Common myeloid progenitor, CD34-positive (primary cell): ENCODE measurements around the gene FYCO1.

Source experiments
- CTCF ChIA-PET: fragments of 350-600 bp; sonication (Branson Sonifier 250); formaldehyde crosslinking; loops from one replicate; lab custom pipeline; 2021; ENCODE audit warnings: antibody characterized with exemption; lab: Charles Lee
- POLR2A ChIA-PET: fragments of 350-600 bp; sonication (Branson Sonifier 250); formaldehyde crosslinking; loops from one replicate; lab custom pipeline; 2021; ENCODE audit warnings: antibody characterized with exemption; lab: Charles Lee
- DNase-seq, 3 donors: peaks; one replicate each; pipeline versions ENCODE4 v3.0.0 to v3.0.0-alpha.2; 2013
- H3K27ac ChIP-seq, 2 experiments: 1 replicate in 1 of 2; 2 replicates in 1 of 2; pipeline ENCODE4 v1.7.0; 2013; ENCODE audit warnings: inconsistent platforms in 2 of 2, low read length in 2 of 2, mild to moderate bottlenecking in 2 of 2, low read depth in 1 of 2, moderate library complexity in 1 of 2; ENCODE audit not compliant: severe bottlenecking in 2 of 2, insufficient read depth in 1 of 2, poor library complexity in 1 of 2
- H3K27me3 ChIP-seq, 5 experiments: replicated peaks in 2 of 5; 1 replicate in 3 of 5; 2 replicates in 2 of 5; pipeline versions ENCODE4 v1.6.1 to v1.7.0; 2013; ENCODE audit warnings: low read length in 4 of 5, mild to moderate bottlenecking in 2 of 5, moderate library complexity in 2 of 5, inconsistent platforms in 1 of 5; ENCODE audit not compliant: insufficient read depth in 5 of 5, control insufficient read depth in 4 of 5
- H3K36me3 ChIP-seq, 4 experiments: 1 replicate in 2 of 4; 2 replicates in 2 of 4; pipeline versions ENCODE4 v1.6.1 to v1.7.0; 2013; ENCODE audit warnings: low read length in 3 of 4, control low read depth in 1 of 4, mild to moderate bottlenecking in 1 of 4; ENCODE audit not compliant: control insufficient read depth in 4 of 4, insufficient read depth in 4 of 4
- H3K4me1 ChIP-seq, 4 experiments: 1 replicate in 3 of 4; 2 replicates in 1 of 4; pipeline versions ENCODE4 v1.6.1 to v1.7.1; 2013; ENCODE audit warnings: low read length in 3 of 4, mild to moderate bottlenecking in 3 of 4, control low read depth in 1 of 4, inconsistent platforms in 1 of 4, moderate library complexity in 1 of 4; ENCODE audit not compliant: control insufficient read depth in 4 of 4, insufficient read depth in 4 of 4; ENCODE audit errors: control extremely low read depth in 1 of 4
- H3K4me3 ChIP-seq, 7 experiments: 1 replicate in 4 of 7; 2 replicates in 3 of 7; pipeline versions ENCODE4 v1.5.1 to v1.7.0; 2013; ENCODE audit warnings: mild to moderate bottlenecking in 7 of 7, low read length in 6 of 7, moderate library complexity in 6 of 7, inconsistent platforms in 2 of 7, low read depth in 2 of 7, control low read depth in 1 of 7; ENCODE audit not compliant: insufficient read depth in 4 of 7, control insufficient read depth in 1 of 7; ENCODE audit errors: extremely low read depth in 1 of 7
- H3K9me3 ChIP-seq, 5 experiments: 1 replicate in 4 of 5; 2 replicates in 1 of 5; pipeline versions ENCODE4 v1.6.1 to v1.7.1; 2013; ENCODE audit warnings: low read length in 4 of 5, mild to moderate bottlenecking in 2 of 5, inconsistent platforms in 1 of 5, low read depth in 1 of 5, moderate library complexity in 1 of 5; ENCODE audit not compliant: control insufficient read depth in 4 of 5, insufficient read depth in 2 of 5; ENCODE audit errors: control extremely low read depth in 1 of 5
- WGBS: methylation state at CpG from one replicate; pipeline ENCODE4 v1.1.5; 2013; ENCODE audit not compliant: insufficient coverage; 5-methylcytosine and 5-hydroxymethylcytosine counted together

Gene FYCO1

DNA sequence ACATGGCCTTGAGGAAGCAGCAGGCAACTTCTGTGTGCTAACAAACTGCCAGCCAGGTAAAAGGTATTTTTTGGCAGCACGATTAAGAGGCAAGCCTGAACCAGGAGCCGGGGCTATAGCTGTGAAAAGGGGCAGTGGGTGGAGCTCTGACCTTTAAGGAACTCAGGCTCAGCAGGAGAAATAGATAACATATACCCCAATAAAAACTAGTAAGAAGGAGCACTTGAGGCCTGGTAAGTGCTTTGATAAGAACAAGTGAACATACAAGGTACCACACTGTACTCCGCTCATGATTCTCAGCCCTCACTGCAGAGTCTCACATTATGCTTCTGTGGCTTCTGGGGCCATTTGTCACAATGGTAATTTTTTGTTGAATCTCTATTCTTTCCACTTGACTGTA, 5.4 kb downstream of the FYCO1 start:
- Histone ChIP-seq H3K4me1 (peaks cover 9 to 40% (median 29%) of the 10 kb centered on the region in 4 experiments), H3K9me3 (no peaks in the 10 kb centered on the region), H3K36me3 (peaks cover 0 to 10% (median 1%) of the 10 kb centered on the region in 4 experiments), H3K27ac (no peak overlapping the region), H3K27me3 (no peaks in the 10 kb centered on the region), H3K4me3 (no peak overlapping the region)
- 50% methylated on average over 1 of the region's 3 CpGs for WGBS
- ChIA-PET POLR2A (no interaction called here), CTCF (interaction anchor here (1.2 kb wide), 1 partner anchor 28 kb away, joined by 3 read pairs; no protein-coding TSS in a partner anchor)
- DNase-seq = no peak

DNA sequence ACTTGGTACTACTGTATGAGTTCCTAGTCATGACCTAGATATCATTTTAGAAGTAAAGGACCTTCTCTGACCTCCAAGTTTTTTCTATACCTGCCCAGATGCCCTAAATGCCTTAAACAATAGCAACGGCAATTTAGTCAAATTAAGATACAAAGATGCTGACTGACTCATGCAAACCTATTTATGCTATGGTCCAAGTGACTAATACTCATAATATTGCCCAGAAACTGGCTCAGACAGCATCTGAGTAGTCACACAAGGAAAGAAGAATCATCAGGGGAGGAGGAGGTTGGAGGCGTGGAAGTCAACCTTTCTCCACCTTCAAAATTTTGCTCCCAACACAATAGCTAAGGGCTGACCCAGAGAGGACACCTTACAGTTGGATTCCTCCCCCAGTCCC, 6.8 kb downstream of the FYCO1 start:
- POLR2A ChIA-PET = no interaction called here
- no peak overlapping the region for H3K4me3 ChIP-seq
- H3K27me3 ChIP-seq = no peaks in the 10 kb centered on the region
- H3K9me3 ChIP-seq = no peaks in the 10 kb centered on the region
- no peak for DNase-seq
- no peak overlapping the region for H3K27ac ChIP-seq
- CTCF ChIA-PET = interaction anchor here (0.6 kb wide), 1 partner anchor 478 kb away, joined by 3 read pairs; no protein-coding TSS in a partner anchor
- H3K4me1 ChIP-seq = peaks cover 6 to 27% (median 18%) of the 10 kb centered on the region in 4 experiments
- WGBS = no CpG with 5 or more reads among the region's 2 CpGs
- peaks cover 9 to 24% (median 14%) of the 10 kb centered on the region in 4 experiments for H3K36me3 ChIP-seq

DNA sequence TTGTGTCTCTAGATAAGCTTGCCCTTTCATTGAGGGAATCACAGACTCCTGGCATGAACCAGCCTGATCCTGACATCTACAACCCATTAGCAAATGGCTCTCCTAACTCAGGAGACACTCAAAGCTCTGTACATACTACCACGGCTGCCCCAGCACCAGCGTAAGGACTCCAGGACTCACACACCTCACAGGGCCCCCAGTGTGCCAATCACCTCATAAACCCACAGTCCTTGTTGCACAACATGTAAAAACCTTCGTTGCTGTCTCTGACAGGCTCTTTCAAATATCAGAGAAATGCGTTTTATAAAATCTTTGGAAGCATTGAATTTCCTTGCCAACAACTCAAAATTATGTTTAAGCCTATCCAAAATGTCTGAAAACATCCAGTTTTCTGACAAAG, 7.3 kb downstream of the FYCO1 start:
- Histone ChIP-seq H3K4me1 (peaks cover 4 to 22% (median 16%) of the 10 kb centered on the region in 4 experiments), H3K9me3 (no peaks in the 10 kb centered on the region), H3K27me3 (no peaks in the 10 kb centered on the region), H3K27ac (no peak overlapping the region), H3K36me3 (peaks cover 12 to 28% (median 17%) of the 10 kb centered on the region in 4 experiments), H3K4me3 (no peak overlapping the region)
- ChIA-PET CTCF (interaction anchor here (0.6 kb wide), 1 partner anchor 31 kb away, joined by 4 read pairs; no protein-coding TSS in a partner anchor), POLR2A (no interaction called here)
- WGBS = 92% methylated on average over 4 of the region's 4 CpGs
- DNase-seq = no peak

DNA sequence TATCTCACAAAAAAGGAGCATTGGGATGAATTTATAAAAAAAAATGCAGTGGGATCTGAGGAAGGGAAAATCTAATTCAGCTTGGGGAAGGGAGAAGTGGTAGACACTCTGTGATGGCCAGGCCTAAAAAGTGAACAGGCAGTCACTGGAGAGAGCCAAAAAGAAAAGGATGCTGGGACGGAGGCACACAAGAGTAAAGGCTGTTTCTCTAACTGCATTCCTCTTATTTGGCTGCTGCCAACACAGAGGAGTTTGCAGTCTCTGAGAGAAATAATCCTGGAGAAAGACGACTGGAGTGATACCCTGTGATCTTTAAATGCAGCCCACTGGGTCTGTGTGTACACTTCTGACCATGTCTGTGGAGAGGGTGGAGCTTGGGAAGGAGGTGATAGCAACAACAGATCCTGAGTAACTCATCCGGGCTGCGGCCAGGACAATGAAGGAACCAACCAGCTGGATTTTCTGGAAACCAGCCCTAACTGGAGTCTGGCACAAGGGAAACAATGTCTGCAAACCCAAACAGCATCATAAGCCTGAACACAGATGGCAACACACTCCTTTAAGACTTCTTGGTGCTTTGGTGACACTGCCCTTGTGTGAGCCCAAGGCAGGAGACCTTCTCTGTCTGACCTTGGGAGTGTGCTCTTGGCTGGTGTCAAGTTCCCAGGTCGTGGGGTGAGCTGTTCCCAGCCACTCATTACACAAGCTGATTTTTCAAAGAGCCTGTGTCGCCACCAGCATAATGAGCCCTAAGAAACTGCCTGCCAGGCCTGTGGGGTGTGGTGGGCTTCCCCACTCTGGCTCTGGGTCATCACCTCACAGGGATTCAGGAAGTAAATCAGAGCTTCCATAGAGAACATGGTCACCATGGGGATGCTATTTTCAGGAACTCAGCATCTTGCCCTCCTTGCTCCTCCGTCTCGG, 8.0 kb downstream of the FYCO1 start:
- H3K4me3 ChIP-seq = no peak overlapping the region
- no peak overlapping the region for H3K27ac ChIP-seq
- DNase-seq = no peak
- no peaks in the 10 kb centered on the region for H3K27me3 ChIP-seq
- POLR2A ChIA-PET = no interaction called here
- CTCF ChIA-PET = interaction anchor here (0.6 kb wide), 1 partner anchor 30 kb away, joined by 4 read pairs; no protein-coding TSS in a partner anchor
- 95% methylated on average over 7 of the region's 8 CpGs for WGBS
- H3K36me3 ChIP-seq = peaks cover 17 to 36% (median 24%) of the 10 kb centered on the region in 4 experiments
- H3K9me3 ChIP-seq = no peaks in the 10 kb centered on the region
- peaks cover 2 to 15% (median 13%) of the 10 kb centered on the region in 4 experiments for H3K4me1 ChIP-seq

- Histone ChIP-seq H3K27me3 (no peaks in the 10 kb centered on the region), H3K27ac (peak overlapping the region in 1 of 2 experiments; percentile 30), H3K4me1 (peaks cover 0 to 3% (median 3%) of the 10 kb centered on the region in 4 experiments), H3K9me3 (no peaks in the 10 kb centered on the region), H3K4me3 (no peak overlapping the region), H3K36me3 (peaks cover 24 to 45% (median 32%) of the 10 kb centered on the region in 4 experiments)
- CTCF ChIA-PET = interaction anchor here (1.3 kb wide), 1 partner anchor 14 kb away, joined by 3 read pairs; no protein-coding TSS in a partner anchor
- POLR2A ChIA-PET = no interaction called here
- no peak for DNase-seq
- 94% methylated on average over 3 of the region's 5 CpGs for WGBS
These were observed 9.2 kb downstream of the FYCO1 start for GRCh38 chr3:45986303-45986982.

DNA sequence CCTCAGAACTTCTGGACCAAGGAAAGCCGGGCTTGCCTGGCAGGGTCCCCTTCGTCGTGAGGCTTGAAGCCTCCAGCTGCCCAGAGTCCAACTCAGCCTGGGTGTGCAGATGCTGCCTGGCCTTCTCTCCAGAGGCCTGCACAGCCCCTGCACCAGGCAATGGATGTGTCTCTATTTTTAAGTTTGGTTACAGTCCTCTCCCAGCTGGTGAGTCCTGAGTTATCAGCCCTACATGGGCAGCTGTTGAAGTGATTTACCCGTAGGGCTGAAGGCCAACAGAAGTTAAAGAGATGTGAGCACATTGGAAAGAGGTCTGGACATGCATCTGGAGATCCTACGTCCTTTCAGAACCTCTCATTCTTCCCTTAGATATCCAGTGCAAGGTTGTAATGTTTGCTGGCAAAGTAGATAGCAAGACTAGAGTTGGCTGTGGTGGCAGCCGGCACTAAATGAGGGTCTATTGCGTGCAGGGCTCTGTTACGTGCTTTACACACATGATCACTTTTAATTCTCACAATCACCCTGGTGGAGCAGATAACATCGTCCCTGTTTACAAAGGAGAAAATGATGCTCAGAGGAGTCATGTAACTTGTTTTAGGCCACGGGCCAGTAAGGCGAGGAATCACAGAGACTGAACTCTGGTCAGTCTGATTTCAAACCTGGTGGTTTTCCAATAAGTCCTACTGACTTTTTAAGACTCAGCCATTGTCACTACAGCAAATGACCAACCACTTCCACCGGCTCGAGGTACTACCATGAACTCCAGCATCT, 9.9 kb downstream of the FYCO1 start:
- no peaks in the 10 kb centered on the region for H3K4me1 ChIP-seq
- H3K4me3 ChIP-seq = no peak overlapping the region
- H3K27me3 ChIP-seq = no peaks in the 10 kb centered on the region
- ChIA-PET POLR2A (no interaction called here), CTCF (interaction anchor here (1.3 kb wide), 1 partner anchor 14 kb away, joined by 3 read pairs; no protein-coding TSS in a partner anchor)
- H3K27ac ChIP-seq = peak overlapping the region in 1 of 2 experiments; percentile 30
- WGBS = 98% methylated on average over 11 of the region's 13 CpGs
- H3K9me3 ChIP-seq = no peaks in the 10 kb centered on the region
- DNase-seq = no peak
- H3K36me3 ChIP-seq = peaks cover 27 to 53% (median 39%) of the 10 kb centered on the region in 4 experiments
